H9 (cell line): Measurements from ENCODE around the gene MRC1. TPM values are rescaled to one million over a fixed set of nuclear protein-coding genes. Genes with fewer than 3 reads are reported as not detected.

Source experiments
- DNase-seq: peaks from one replicate; pipeline ENCODE4 v3.0.0-alpha.2; 2017
- H2AFZ ChIP-seq: one replicate; pipeline ENCODE4 v1.6.1; 2013; ENCODE audit warnings: mild to moderate bottlenecking, low read length, control low read depth, moderate library complexity
- H2AK5ac ChIP-seq: 2 replicates; pipeline ENCODE4 v1.6.1; 2013; ENCODE audit warnings: low read length, control low read depth, mixed read lengths; ENCODE audit not compliant: insufficient read length
- H2BK120ac ChIP-seq: one replicate; pipeline ENCODE4 v1.6.1; 2013; ENCODE audit warnings: low read depth, mild to moderate bottlenecking, low read length, control low read depth, inconsistent platforms; ENCODE audit not compliant: poor library complexity, severe bottlenecking
- H2BK12ac ChIP-seq: 2 replicates; pipeline ENCODE4 v1.6.1; 2013; ENCODE audit warnings: low read length, control low read depth, mixed read lengths, low read depth; ENCODE audit not compliant: insufficient read length
- H2BK15ac ChIP-seq: 2 replicates; pipeline ENCODE4 v1.6.1; 2013; ENCODE audit warnings: low read depth, low read length, control low read depth
- H2BK20ac ChIP-seq: one replicate; pipeline ENCODE4 v1.6.1; 2013; ENCODE audit warnings: low read depth, mild to moderate bottlenecking, low read length, control low read depth, inconsistent platforms; ENCODE audit not compliant: poor library complexity, severe bottlenecking
- H2BK5ac ChIP-seq: 2 replicates; pipeline ENCODE4 v1.6.1; 2013; ENCODE audit warnings: low read length, control low read depth, mixed read lengths; ENCODE audit not compliant: insufficient read length
- H3K14ac ChIP-seq: 2 replicates; pipeline ENCODE4 v1.6.1; 2013; ENCODE audit warnings: low read length, control low read depth; ENCODE audit not compliant: insufficient read depth
- H3K18ac ChIP-seq: 2 replicates; pipeline ENCODE4 v1.6.1; 2013; ENCODE audit warnings: low read depth, mild to moderate bottlenecking, mixed read lengths, low read length, control low read depth; ENCODE audit not compliant: insufficient read length
- H3K23ac ChIP-seq: 2 replicates; pipeline ENCODE4 v1.6.1; 2013; ENCODE audit warnings: low read length, control low read depth, mixed read lengths, low read depth; ENCODE audit not compliant: insufficient read length
- H3K23me2 ChIP-seq: 2 replicates; pipeline ENCODE4 v1.6.1; 2013; ENCODE audit warnings: low read depth, mild to moderate bottlenecking, mixed read lengths, low read length, control low read depth; ENCODE audit not compliant: insufficient read length, poor library complexity, severe bottlenecking
- H3K27ac ChIP-seq: 2 replicates; pipeline ENCODE4 v1.5.1; 2013; ENCODE audit warnings: low read length, control low read depth, mixed read lengths, low read depth; ENCODE audit not compliant: insufficient read length
- H3K27me3 ChIP-seq: 2 replicates; pipeline ENCODE4 v1.6.1; 2013; ENCODE audit warnings: low read length, control low read depth, inconsistent platforms; ENCODE audit not compliant: insufficient read depth
- H3K4ac ChIP-seq: 2 replicates; pipeline ENCODE4 v1.6.1; 2013; ENCODE audit warnings: low read depth, mild to moderate bottlenecking, control low read depth, inconsistent platforms, low read length, moderate library complexity
- H3K4me1 ChIP-seq: 2 replicates; pipeline ENCODE4 v1.6.1; 2013; ENCODE audit warnings: low read length, control low read depth, inconsistent platforms; ENCODE audit not compliant: insufficient read depth
- H3K4me2 ChIP-seq: 2 replicates; pipeline ENCODE4 v1.6.1; 2013; ENCODE audit warnings: low read length, control low read depth, mixed read lengths; ENCODE audit not compliant: insufficient read length, insufficient read depth
- H3K56ac ChIP-seq: 2 replicates; pipeline ENCODE4 v1.6.1; 2013; ENCODE audit warnings: low read depth, mild to moderate bottlenecking, mixed read lengths, low read length, control low read depth; ENCODE audit not compliant: insufficient read length
- H3K79me1 ChIP-seq: 2 replicates; pipeline ENCODE4 v1.6.1; 2013; ENCODE audit warnings: low read depth, mild to moderate bottlenecking, moderate library complexity, low read length, control low read depth, inconsistent platforms; ENCODE audit not compliant: insufficient read depth, poor library complexity, severe bottlenecking
- H3K79me2 ChIP-seq: 2 replicates; pipeline ENCODE4 v1.6.1; 2013; ENCODE audit warnings: low read length, control low read depth, inconsistent platforms; ENCODE audit not compliant: insufficient read depth
- H3K9ac ChIP-seq: 2 replicates; pipeline ENCODE4 v1.6.1; 2013; ENCODE audit warnings: low read length, control low read depth, mixed read lengths; ENCODE audit not compliant: insufficient read length; ENCODE audit errors: extremely low read depth
- H3K9me3 ChIP-seq: one replicate; pipeline ENCODE4 v1.6.1; 2013; ENCODE audit warnings: low read depth, low read length, inconsistent platforms; ENCODE audit not compliant: control insufficient read depth
- H3T11ph ChIP-seq: one replicate; pipeline ENCODE4 v1.6.1; 2013; ENCODE audit warnings: mild to moderate bottlenecking, low read length, control low read depth, inconsistent platforms
- H4K20me1 ChIP-seq: one replicate; pipeline ENCODE4 v1.6.1; 2013; ENCODE audit not compliant: control insufficient read depth, insufficient read length, insufficient read depth
- H4K5ac ChIP-seq: 2 replicates; pipeline ENCODE4 v1.6.1; 2013; ENCODE audit warnings: low read depth, mild to moderate bottlenecking, mixed read lengths, low read length, control low read depth; ENCODE audit not compliant: insufficient read length
- H4K8ac ChIP-seq: replicated peaks from 2 replicates; pipeline ENCODE4 v1.6.1; 2013; ENCODE audit warnings: low read length, control low read depth, mixed read lengths, low read depth; ENCODE audit not compliant: insufficient read length
- H4K91ac ChIP-seq: 2 replicates; pipeline ENCODE4 v1.6.1; 2013; ENCODE audit warnings: low read depth, mild to moderate bottlenecking, moderate library complexity, mixed read lengths, low read length, control low read depth; ENCODE audit not compliant: insufficient read length
- H3K27ac Mint-ChIP-seq, 3 experiments: 2 replicates in 2 of 3; 3 replicates in 1 of 3; pipeline ENCODE4 v1.8.0; 2020 to 2021; ENCODE audit warnings: mixed read lengths in 3 of 3, mild to moderate bottlenecking in 1 of 3, moderate library complexity in 1 of 3
- H3K27me3 Mint-ChIP-seq: 2 replicates; pipeline ENCODE4 v1.8.0; 2021; ENCODE audit warnings: low read depth, mild to moderate bottlenecking, moderate library complexity, mixed read lengths
- H3K36me3 Mint-ChIP-seq, 3 experiments: 2 replicates in 2 of 3; 3 replicates in 1 of 3; pipeline ENCODE4 v1.8.0; 2020 to 2021; ENCODE audit warnings: low read depth in 3 of 3, mixed read lengths in 3 of 3; ENCODE audit not compliant: insufficient read depth in 1 of 3
- H3K4me1 Mint-ChIP-seq, 2 experiments: 2 replicates each; pipeline ENCODE4 v1.8.0; 2020; ENCODE audit warnings: mixed read lengths in 2 of 2
- H3K4me3 Mint-ChIP-seq, 2 experiments: 2 replicates in 1 of 2; 3 replicates in 1 of 2; pipeline ENCODE4 v1.8.0; 2020 to 2021; ENCODE audit warnings: mild to moderate bottlenecking in 2 of 2, mixed read lengths in 2 of 2, moderate library complexity in 1 of 2
- H3K9me3 Mint-ChIP-seq, 2 experiments: 2 replicates in 1 of 2; 3 replicates in 1 of 2; pipeline ENCODE4 v1.8.0; 2020; ENCODE audit warnings: mild to moderate bottlenecking in 2 of 2, mixed read lengths in 2 of 2, moderate library complexity in 1 of 2
- WGBS: extraction: QIAGEN DNeasy Blood & Tissue Kit; methylation state at CpG from one replicate; pipeline ENCODE4 v1.1.7; 2013; ENCODE audit warnings: missing lambda C conversion rate, low lambda C conversion rate, mixed read lengths; ENCODE audit not compliant: insufficient read length; ENCODE audit errors: extremely low coverage; 5-methylcytosine and 5-hydroxymethylcytosine counted together
- total RNA-seq: library from RNA; stranded (reverse); gene quantifications from 2 replicates; pipeline ENCODE4 v1.2.1, GENCODE V29; 2021
- TF ChIP-seq, protein P1 (sequence below): fragments of 200-600 bp; sonication (generic); conservative IDR thresholded peaks from 3 replicates; pipeline ENCODE4 v1.8.0; 2021; ENCODE audit warnings: antibody characterized with exemption, mild to moderate bottlenecking

The MRC1 gene
- total RNA-seq, 1 experiment from 2014 or later = not detected

DNA sequence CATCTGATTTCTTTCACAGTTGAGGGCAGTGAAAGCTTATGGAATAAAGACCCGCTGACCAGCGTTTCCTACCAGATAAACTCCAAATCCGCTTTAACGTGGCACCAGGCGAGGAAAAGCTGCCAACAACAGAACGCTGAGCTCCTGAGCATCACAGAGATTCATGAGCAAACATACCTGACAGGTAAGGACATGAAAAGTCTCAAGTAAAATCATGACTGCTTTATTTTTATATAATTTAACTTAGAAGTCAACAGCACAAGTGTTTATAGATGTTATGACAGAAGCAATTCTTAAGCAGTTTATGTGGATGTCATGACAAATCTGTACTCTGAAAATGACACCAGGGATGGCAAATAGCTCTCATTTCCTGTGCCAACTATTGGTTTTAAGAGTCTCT is 24.5 kb downstream of the MRC1 start:
- Mint-ChIP-seq H3K9me3 (no peaks in the 10 kb centered on the region), H3K27me3 (peaks cover 4% of the 10 kb centered on the region), H3K36me3 (no peaks in the 10 kb centered on the region), H3K4me1 (peaks cover 0 to 9% of the 10 kb centered on the region in 2 experiments; a peak in 2 of 4 replicates), H3K27ac (no peak overlapping the region), H3K4me3 (no peak overlapping the region)
- no peak overlapping the region for H4K8ac ChIP-seq
- H3K4ac ChIP-seq = no peak overlapping the region
- TF ChIP-seq, protein P1, sequence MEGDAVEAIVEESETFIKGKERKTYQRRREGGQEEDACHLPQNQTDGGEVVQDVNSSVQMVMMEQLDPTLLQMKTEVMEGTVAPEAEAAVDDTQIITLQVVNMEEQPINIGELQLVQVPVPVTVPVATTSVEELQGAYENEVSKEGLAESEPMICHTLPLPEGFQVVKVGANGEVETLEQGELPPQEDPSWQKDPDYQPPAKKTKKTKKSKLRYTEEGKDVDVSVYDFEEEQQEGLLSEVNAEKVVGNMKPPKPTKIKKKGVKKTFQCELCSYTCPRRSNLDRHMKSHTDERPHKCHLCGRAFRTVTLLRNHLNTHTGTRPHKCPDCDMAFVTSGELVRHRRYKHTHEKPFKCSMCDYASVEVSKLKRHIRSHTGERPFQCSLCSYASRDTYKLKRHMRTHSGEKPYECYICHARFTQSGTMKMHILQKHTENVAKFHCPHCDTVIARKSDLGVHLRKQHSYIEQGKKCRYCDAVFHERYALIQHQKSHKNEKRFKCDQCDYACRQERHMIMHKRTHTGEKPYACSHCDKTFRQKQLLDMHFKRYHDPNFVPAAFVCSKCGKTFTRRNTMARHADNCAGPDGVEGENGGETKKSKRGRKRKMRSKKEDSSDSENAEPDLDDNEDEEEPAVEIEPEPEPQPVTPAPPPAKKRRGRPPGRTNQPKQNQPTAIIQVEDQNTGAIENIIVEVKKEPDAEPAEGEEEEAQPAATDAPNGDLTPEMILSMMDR = no peak
- no peak overlapping the region for H4K91ac ChIP-seq
- H3K56ac ChIP-seq = no peak overlapping the region
- H3K23me2 ChIP-seq = no peaks in the 10 kb centered on the region
- H3K23ac ChIP-seq = no peak overlapping the region
- H3K27ac ChIP-seq = no peak overlapping the region
- no peak overlapping the region for H2BK15ac ChIP-seq
- H2AK5ac ChIP-seq = no peak overlapping the region
- no peak overlapping the region for H3K18ac ChIP-seq
- no peak overlapping the region for H2BK5ac ChIP-seq
- no CpG with 5 or more reads among the region's 6 CpGs for WGBS
- H2BK20ac ChIP-seq = no peak overlapping the region
- no peaks in the 10 kb centered on the region for H3K79me2 ChIP-seq
- H3K9me3 ChIP-seq = no peaks in the 10 kb centered on the region
- DNase-seq = no peak
- no peaks in the 10 kb centered on the region for H3K27me3 ChIP-seq
- no peak overlapping the region for H2BK120ac ChIP-seq
- H3K9ac ChIP-seq = no peak overlapping the region
- no peaks in the 10 kb centered on the region for H3K79me1 ChIP-seq
- H3K14ac ChIP-seq = no peak overlapping the region
- no peak overlapping the region for H2AFZ ChIP-seq
- H3T11ph ChIP-seq = no peak overlapping the region
- no peaks in the 10 kb centered on the region for H4K20me1 ChIP-seq
- no peak overlapping the region for H4K5ac ChIP-seq
- H3K4me1 ChIP-seq = no peaks in the 10 kb centered on the region
- H3K4me2 ChIP-seq = no peak overlapping the region
- no peak overlapping the region for H2BK12ac ChIP-seq
